SK-N-SH treated with all-trans-retinoic acid at 6 μM for 48 hours (cell line): ENCODE data around the gene FRMD4A.
A peak's percentile ranks its signal among the peaks of the same experiment; 100 is the strongest.

Experiments
- ATAC-seq: fragments of 200-7000 bp; cut with Tn5 transposase; 3 replicates; pipeline ENCODE4 v1.9.1; 2020; ENCODE audit warnings: mild to moderate bottlenecking, moderate library complexity
- BACH2 ChIP-seq: fragments of 250-450 bp; sonication (Bioruptor Pico); IDR thresholded peaks from 2 replicates; pipeline ENCODE4 v1.9.0; 2021; ENCODE audit warnings: mild to moderate bottlenecking, borderline replicate concordance
- CSDC2 ChIP-seq: fragments of 250-450 bp; sonication (Bioruptor Pico); IDR thresholded peaks from 2 replicates; pipeline ENCODE4 v1.5.0; 2020; ENCODE audit warnings: mild to moderate bottlenecking, moderate library complexity
- ESRRG ChIP-seq: fragments of 250-450 bp; sonication (Bioruptor Pico); IDR thresholded peaks from 2 replicates; pipeline ENCODE4 v1.6.1; 2021; ENCODE audit warnings: mild to moderate bottlenecking
- GLIS3 ChIP-seq: fragments of 250-450 bp; sonication (Bioruptor Pico); IDR thresholded peaks from 2 replicates; pipeline ENCODE4 v1.5.0; 2020; ENCODE audit warnings: mild to moderate bottlenecking, moderate library complexity
- ISL1 ChIP-seq: fragments of 250-450 bp; sonication (Bioruptor Pico); IDR thresholded peaks from 2 replicates; pipeline ENCODE4 v2.1.2; 2022; ENCODE audit warnings: mild to moderate bottlenecking, moderate library complexity
- PPARA ChIP-seq: fragments of 250-450 bp; sonication (Bioruptor Pico); IDR thresholded peaks from 2 replicates; pipeline ENCODE4 v1.5.0; 2020; ENCODE audit warnings: mild to moderate bottlenecking, borderline replicate concordance
- RARB ChIP-seq: fragments of 250-450 bp; sonication (Bioruptor Pico); IDR thresholded peaks from 2 replicates; pipeline ENCODE4 v1.8.0; 2021; ENCODE audit warnings: mild to moderate bottlenecking, moderate library complexity
- SNAI2 ChIP-seq: fragments of 250-450 bp; sonication (Bioruptor Pico); IDR thresholded peaks from 2 replicates; pipeline ENCODE4 v1.5.0; 2020; ENCODE audit warnings: mild to moderate bottlenecking, moderate library complexity
- TOX ChIP-seq: fragments of 250-450 bp; sonication (Bioruptor Pico); IDR thresholded peaks from 2 replicates; pipeline ENCODE4 v1.8.0; 2021; ENCODE audit warnings: mild to moderate bottlenecking, moderate library complexity, borderline replicate concordance
- ZC3H10 ChIP-seq: fragments of 250-450 bp; sonication (Bioruptor Pico); IDR thresholded peaks from 2 replicates; pipeline ENCODE4 v1.5.1; 2021; ENCODE audit warnings: mild to moderate bottlenecking, moderate library complexity
- ZFP3 ChIP-seq: fragments of 250-450 bp; sonication (Bioruptor Pico); IDR thresholded peaks from 2 replicates; pipeline ENCODE4 v1.5.0; 2020; ENCODE audit warnings: mild to moderate bottlenecking, moderate library complexity
- ZFP30 ChIP-seq: fragments of 450-650 bp; formaldehyde crosslinking; IDR thresholded peaks from 2 replicates; pipeline ENCODE4 v1.5.0; 2022; ENCODE audit warnings: mild to moderate bottlenecking, moderate library complexity
- ZNF565 ChIP-seq: fragments of 450-650 bp; formaldehyde crosslinking; conservative IDR thresholded peaks from 2 replicates; pipeline ENCODE4 v1.5.0; 2020; ENCODE audit warnings: low read depth, mild to moderate bottlenecking, moderate library complexity
- ZNF70 ChIP-seq: fragments of 450-650 bp; formaldehyde crosslinking; IDR thresholded peaks from 2 replicates; pipeline ENCODE4 v1.5.0; 2020; ENCODE audit warnings: mild to moderate bottlenecking, moderate library complexity
- ZNF8 ChIP-seq: fragments of 450-650 bp; formaldehyde crosslinking; IDR thresholded peaks from 2 replicates; pipeline ENCODE4 v1.5.0; 2020; ENCODE audit warnings: mild to moderate bottlenecking, moderate library complexity
- TF ChIP-seq, protein P1 (sequence below): fragments of 250-450 bp; sonication (Bioruptor Pico); IDR thresholded peaks from 2 replicates; pipeline ENCODE4 v1.8.0; 2021; ENCODE audit warnings: low read depth, mild to moderate bottlenecking, moderate library complexity, borderline replicate concordance
- TF ChIP-seq, protein P2 (sequence below): fragments of 250-450 bp; sonication (Bioruptor Pico); IDR thresholded peaks from 2 replicates; pipeline ENCODE4 v1.8.0; 2020; ENCODE audit warnings: mild to moderate bottlenecking, moderate library complexity, borderline replicate concordance
- TF ChIP-seq, protein P3 (sequence below): fragments of 250-450 bp; sonication (Bioruptor Pico); IDR thresholded peaks from 2 replicates; pipeline ENCODE4 v1.5.0; 2020; ENCODE audit warnings: mild to moderate bottlenecking, moderate library complexity
- TF ChIP-seq, protein P4 (sequence below): fragments of 250-450 bp; sonication (Bioruptor Pico); IDR thresholded peaks from 2 replicates; pipeline ENCODE4 v1.5.1; 2021; ENCODE audit warnings: mild to moderate bottlenecking, moderate library complexity

FRMD4A gene

DNA sequence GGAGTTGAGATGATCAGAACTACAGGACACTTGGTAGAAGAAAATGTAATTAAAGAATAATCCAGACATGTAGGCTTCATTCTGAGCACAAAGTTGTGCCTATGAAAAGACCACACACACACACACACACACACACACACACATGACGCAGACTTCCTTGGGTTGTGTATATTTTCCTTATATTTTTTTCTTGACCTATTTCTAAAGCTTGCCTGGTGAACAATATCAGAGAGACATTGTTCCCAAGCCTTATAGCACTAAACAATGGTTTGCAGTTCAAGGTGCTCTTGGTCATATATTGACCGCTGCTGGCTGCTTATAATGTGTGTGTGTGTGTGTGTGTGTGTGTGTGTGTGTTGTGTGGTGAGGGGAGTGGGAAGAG, 541.3 kb downstream of the FRMD4A start:
- TF ChIP-seq, protein P1, sequence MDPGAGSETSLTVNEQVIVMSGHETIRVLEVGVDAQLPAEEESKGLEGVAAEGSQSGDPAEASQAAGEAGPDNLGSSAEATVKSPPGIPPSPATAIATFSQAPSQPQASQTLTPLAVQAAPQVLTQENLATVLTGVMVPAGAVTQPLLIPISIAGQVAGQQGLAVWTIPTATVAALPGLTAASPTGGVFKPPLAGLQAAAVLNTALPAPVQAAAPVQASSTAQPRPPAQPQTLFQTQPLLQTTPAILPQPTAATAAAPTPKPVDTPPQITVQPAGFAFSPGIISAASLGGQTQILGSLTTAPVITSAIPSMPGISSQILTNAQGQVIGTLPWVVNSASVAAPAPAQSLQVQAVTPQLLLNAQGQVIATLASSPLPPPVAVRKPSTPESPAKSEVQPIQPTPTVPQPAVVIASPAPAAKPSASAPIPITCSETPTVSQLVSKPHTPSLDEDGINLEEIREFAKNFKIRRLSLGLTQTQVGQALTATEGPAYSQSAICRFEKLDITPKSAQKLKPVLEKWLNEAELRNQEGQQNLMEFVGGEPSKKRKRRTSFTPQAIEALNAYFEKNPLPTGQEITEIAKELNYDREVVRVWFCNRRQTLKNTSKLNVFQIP (CRISPR knock-in tag) = no peak
- TF ChIP-seq ZC3H10 (CRISPR knock-in tag) = no peak
- no peak for TF ChIP-seq SNAI2
- TF ChIP-seq ZFP3 (CRISPR knock-in tag) = no peak
- TF ChIP-seq, protein P2, sequence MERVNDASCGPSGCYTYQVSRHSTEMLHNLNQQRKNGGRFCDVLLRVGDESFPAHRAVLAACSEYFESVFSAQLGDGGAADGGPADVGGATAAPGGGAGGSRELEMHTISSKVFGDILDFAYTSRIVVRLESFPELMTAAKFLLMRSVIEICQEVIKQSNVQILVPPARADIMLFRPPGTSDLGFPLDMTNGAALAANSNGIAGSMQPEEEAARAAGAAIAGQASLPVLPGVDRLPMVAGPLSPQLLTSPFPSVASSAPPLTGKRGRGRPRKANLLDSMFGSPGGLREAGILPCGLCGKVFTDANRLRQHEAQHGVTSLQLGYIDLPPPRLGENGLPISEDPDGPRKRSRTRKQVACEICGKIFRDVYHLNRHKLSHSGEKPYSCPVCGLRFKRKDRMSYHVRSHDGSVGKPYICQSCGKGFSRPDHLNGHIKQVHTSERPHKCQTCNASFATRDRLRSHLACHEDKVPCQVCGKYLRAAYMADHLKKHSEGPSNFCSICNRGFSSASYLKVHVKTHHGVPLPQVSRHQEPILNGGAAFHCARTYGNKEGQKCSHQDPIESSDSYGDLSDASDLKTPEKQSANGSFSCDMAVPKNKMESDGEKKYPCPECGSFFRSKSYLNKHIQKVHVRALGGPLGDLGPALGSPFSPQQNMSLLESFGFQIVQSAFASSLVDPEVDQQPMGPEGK (CRISPR knock-in tag) = no peak
- no peak for ATAC-seq

DNA sequence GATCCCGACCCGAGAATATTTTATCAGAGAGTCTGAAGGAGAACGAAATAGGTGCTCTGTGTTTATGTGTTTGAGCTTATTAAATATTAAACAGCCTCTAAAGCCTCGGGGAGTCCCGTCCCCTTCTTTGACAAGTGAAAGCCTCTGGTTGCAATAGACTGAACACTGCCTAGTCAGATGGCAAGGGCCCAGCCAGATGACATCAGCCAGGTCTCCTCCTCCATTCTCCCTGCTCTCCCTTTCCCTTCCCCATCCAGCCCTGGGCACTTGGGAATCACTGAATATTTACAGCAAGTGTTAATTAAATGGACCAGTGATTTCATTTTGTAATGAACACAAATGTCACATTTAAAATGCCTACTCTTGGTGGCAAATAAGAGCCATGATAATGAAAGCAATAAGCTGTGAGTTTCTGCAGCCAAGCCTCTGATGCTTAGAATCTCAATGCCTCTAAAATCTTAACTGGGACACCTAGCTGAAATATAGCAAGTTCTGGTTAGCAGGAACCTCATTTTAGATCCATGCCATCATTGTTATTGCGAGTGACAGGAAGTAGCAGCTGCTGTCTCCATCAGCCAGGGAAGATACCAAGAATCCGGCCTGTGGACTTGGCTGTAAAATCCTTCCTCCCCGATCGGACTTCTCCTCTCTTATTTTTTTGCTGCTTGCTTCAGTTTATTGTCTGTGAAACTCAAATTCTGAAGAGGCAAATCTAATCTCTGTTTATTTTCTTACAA, 541.8 kb downstream of the FRMD4A start:
- no peak for TF ChIP-seq BACH2 (CRISPR knock-in tag)
- no peak for TF ChIP-seq ZFP30
- no peak for TF ChIP-seq ZNF565
- TF ChIP-seq, protein P2 (CRISPR knock-in tag) = no peak
- ATAC-seq = peak; percentile 34; the same call in 2 of the 3 replicates

DNA sequence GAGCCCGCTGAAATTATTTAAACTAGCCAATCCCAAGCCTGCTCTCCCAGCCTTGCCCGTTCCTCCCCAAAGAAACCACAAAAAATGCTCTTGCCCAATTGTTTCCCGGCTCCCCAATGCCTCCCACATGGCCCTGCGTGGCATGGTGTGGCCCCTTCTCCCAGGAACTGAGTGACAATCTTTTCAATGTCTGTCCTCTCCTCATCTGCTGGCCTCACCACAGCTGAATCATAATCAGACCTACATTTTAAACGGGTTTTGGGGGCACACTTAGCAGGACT, 542.5 kb downstream of the FRMD4A start:
- ATAC-seq = no peak
- no peak for TF ChIP-seq ZNF8 (CRISPR knock-in tag)
- no peak for TF ChIP-seq ISL1 (CRISPR knock-in tag)
- TF ChIP-seq ZC3H10 (CRISPR knock-in tag) = no peak
- TF ChIP-seq RARB (CRISPR knock-in tag) = no peak
- TF ChIP-seq ZFP30 = no peak
- TF ChIP-seq ESRRG (CRISPR knock-in tag) = no peak
- TF ChIP-seq TOX (CRISPR knock-in tag) = no peak
- TF ChIP-seq GLIS3 (CRISPR knock-in tag) = no peak
- TF ChIP-seq, protein P3, sequence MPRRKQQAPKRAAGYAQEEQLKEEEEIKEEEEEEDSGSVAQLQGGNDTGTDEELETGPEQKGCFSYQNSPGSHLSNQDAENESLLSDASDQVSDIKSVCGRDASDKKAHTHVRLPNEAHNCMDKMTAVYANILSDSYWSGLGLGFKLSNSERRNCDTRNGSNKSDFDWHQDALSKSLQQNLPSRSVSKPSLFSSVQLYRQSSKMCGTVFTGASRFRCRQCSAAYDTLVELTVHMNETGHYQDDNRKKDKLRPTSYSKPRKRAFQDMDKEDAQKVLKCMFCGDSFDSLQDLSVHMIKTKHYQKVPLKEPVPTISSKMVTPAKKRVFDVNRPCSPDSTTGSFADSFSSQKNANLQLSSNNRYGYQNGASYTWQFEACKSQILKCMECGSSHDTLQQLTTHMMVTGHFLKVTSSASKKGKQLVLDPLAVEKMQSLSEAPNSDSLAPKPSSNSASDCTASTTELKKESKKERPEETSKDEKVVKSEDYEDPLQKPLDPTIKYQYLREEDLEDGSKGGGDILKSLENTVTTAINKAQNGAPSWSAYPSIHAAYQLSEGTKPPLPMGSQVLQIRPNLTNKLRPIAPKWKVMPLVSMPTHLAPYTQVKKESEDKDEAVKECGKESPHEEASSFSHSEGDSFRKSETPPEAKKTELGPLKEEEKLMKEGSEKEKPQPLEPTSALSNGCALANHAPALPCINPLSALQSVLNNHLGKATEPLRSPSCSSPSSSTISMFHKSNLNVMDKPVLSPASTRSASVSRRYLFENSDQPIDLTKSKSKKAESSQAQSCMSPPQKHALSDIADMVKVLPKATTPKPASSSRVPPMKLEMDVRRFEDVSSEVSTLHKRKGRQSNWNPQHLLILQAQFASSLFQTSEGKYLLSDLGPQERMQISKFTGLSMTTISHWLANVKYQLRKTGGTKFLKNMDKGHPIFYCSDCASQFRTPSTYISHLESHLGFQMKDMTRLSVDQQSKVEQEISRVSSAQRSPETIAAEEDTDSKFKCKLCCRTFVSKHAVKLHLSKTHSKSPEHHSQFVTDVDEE (CRISPR knock-in tag) = no peak
- no peak for TF ChIP-seq ZNF565

DNA sequence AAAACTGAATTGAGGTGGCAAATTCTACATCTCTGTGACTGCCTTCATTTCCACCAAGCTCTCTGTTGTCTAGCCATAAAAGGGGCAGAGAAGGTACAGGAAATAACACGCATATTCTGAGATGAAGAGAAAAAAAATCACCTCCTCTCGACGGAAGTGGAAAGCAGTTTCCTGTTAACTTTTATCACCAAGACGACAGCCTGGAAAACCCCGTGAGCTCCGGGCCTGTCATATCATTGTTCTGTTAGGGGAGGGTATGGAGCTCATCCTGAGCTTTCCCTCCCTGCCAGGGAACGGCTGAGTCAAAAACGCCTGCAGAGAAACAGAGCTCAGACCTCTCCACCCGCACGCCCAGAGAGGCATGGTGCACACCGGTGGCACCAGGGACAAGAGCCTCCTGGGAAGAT, 543.7 kb downstream of the FRMD4A start:
- peak; percentile 53 for ATAC-seq
- TF ChIP-seq, protein P3 (CRISPR knock-in tag) = no peak
- TF ChIP-seq CSDC2 (no peak), ZNF70 (CRISPR knock-in tag) (no peak), PPARA (no peak)
- TF ChIP-seq, protein P2 (CRISPR knock-in tag) = no peak
- TF ChIP-seq, protein P4, sequence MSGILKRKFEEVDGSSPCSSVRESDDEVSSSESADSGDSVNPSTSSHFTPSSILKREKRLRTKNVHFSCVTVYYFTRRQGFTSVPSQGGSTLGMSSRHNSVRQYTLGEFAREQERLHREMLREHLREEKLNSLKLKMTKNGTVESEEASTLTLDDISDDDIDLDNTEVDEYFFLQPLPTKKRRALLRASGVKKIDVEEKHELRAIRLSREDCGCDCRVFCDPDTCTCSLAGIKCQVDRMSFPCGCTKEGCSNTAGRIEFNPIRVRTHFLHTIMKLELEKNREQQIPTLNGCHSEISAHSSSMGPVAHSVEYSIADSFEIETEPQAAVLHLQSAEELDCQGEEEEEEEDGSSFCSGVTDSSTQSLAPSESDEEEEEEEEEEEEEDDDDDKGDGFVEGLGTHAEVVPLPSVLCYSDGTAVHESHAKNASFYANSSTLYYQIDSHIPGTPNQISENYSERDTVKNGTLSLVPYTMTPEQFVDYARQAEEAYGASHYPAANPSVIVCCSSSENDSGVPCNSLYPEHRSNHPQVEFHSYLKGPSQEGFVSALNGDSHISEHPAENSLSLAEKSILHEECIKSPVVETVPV (CRISPR knock-in tag) = no peak
- TF ChIP-seq, protein P1 (CRISPR knock-in tag) = no peak
